Measurements from ENCODE around the gene MAN2A1.

MAN2A1 gene

GRCh38 chr5:109681763-109682162 is 8.0 kb upstream of the MAN2A1 start:
- Histone ChIP-seq H3K27ac (ENCODE audit: low read depth, low read length) (no peak overlapping the region), H3K36me3 (ENCODE audit: control insufficient read depth, insufficient read depth, low read length) (no peaks in the 10 kb centered on the region), H3K4me1 (ENCODE audit: control insufficient read depth, insufficient read depth, low read length) (peaks cover 4% of the 10 kb centered on the region; the same call in 1 of the 2 replicates), H3K4me3 (ENCODE audit: low read depth, low read length) (no peak overlapping the region), H3K9ac (ENCODE audit: low read length) (no peak overlapping the region), H3K9me3 (ENCODE audit: control insufficient read depth, insufficient read depth, low read depth, low read length) (peaks cover under 1% of the 10 kb centered on the region; the same call in 1 of the 2 replicates), H3K27me3 (ENCODE audit: control insufficient read depth, insufficient read depth, low read length) (no peaks in the 10 kb centered on the region)

- no peak overlapping the region for H3K27ac ChIP-seq (ENCODE audit: low read depth, low read length)
Measured at GRCh38 chr5:109682383-109682782, 7.3 kb upstream of the MAN2A1 start.

GRCh38 chr5:109685916-109686315 is 3.8 kb upstream of the MAN2A1 start:
- Histone ChIP-seq H3K9ac (ENCODE audit: low read length) (no peak overlapping the region), H3K27ac (ENCODE audit: low read depth, low read length) (no peak overlapping the region), H3K4me1 (ENCODE audit: control insufficient read depth, insufficient read depth, low read length) (peaks cover 4% of the 10 kb centered on the region; the same call in 1 of the 2 replicates), H3K27me3 (ENCODE audit: control insufficient read depth, insufficient read depth, low read length) (no peaks in the 10 kb centered on the region), H3K36me3 (ENCODE audit: control insufficient read depth, insufficient read depth, low read length) (no peaks in the 10 kb centered on the region), H3K9me3 (ENCODE audit: control insufficient read depth, insufficient read depth, low read depth, low read length) (peaks cover 15% of the 10 kb centered on the region), H3K4me3 (ENCODE audit: low read depth, low read length) (no peak overlapping the region)

More at GRCh38 chr5:109682383-109682782, 7.3 kb upstream of the MAN2A1 start:
- H3K9ac ChIP-seq (ENCODE audit: low read length) = no peak overlapping the region
- H3K4me3 ChIP-seq (ENCODE audit: low read depth, low read length) = no peak overlapping the region
- peaks cover 4% of the 10 kb centered on the region; the same call in 1 of the 2 replicates for H3K9me3 ChIP-seq (ENCODE audit: control insufficient read depth, insufficient read depth, low read depth, low read length)
- H3K27me3 ChIP-seq (ENCODE audit: control insufficient read depth, insufficient read depth, low read length) = no peaks in the 10 kb centered on the region
- H3K36me3 ChIP-seq (ENCODE audit: control insufficient read depth, insufficient read depth, low read length) = no peaks in the 10 kb centered on the region
- H3K4me1 ChIP-seq (ENCODE audit: control insufficient read depth, insufficient read depth, low read length) = peaks cover 4% of the 10 kb centered on the region; the same call in 1 of the 2 replicates

- H3K27me3 ChIP-seq (ENCODE audit: control insufficient read depth, insufficient read depth, low read length) = no peaks in the 10 kb centered on the region
- peak overlapping the region; percentile 99 for H3K4me3 ChIP-seq (ENCODE audit: low read depth, low read length)
- peaks cover 19% of the 10 kb centered on the region for H3K4me1 ChIP-seq (ENCODE audit: control insufficient read depth, insufficient read depth, low read length)
- H3K9ac ChIP-seq (ENCODE audit: low read length) = peak overlapping the region; percentile 53
- peak overlapping the region; percentile 88; the same call in 1 of the 2 replicates for H3K27ac ChIP-seq (ENCODE audit: low read depth, low read length)
- H3K36me3 ChIP-seq (ENCODE audit: control insufficient read depth, insufficient read depth, low read length) = no peaks in the 10 kb centered on the region
- H3K9me3 ChIP-seq (ENCODE audit: control insufficient read depth, insufficient read depth, low read depth, low read length) = peaks cover 15% of the 10 kb centered on the region
Measured at GRCh38 chr5:109688630-109688969, 1.1 kb upstream of the MAN2A1 start.

GRCh38 chr5:109688970-109689739 is 572 bp upstream of the MAN2A1 start:
- peak overlapping the region; percentile 92 for H3K9ac ChIP-seq (ENCODE audit: low read length)
- H3K27me3 ChIP-seq (ENCODE audit: control insufficient read depth, insufficient read depth, low read length) = no peaks in the 10 kb centered on the region
- H3K4me3 ChIP-seq (ENCODE audit: low read depth, low read length) = peak overlapping the region; percentile 99
- no peaks in the 10 kb centered on the region for H3K36me3 ChIP-seq (ENCODE audit: control insufficient read depth, insufficient read depth, low read length)
- peak overlapping the region; percentile 88 for H3K27ac ChIP-seq (ENCODE audit: low read depth, low read length)
- H3K4me1 ChIP-seq (ENCODE audit: control insufficient read depth, insufficient read depth, low read length) = peaks cover 24% of the 10 kb centered on the region
- H3K9me3 ChIP-seq (ENCODE audit: control insufficient read depth, insufficient read depth, low read depth, low read length) = peaks cover 15% of the 10 kb centered on the region

GRCh38 chr5:109690242-109690974 is 681 bp downstream of the MAN2A1 start:
- no peaks in the 10 kb centered on the region for H3K27me3 ChIP-seq (ENCODE audit: control insufficient read depth, insufficient read depth, low read length)
- H3K4me1 ChIP-seq (ENCODE audit: control insufficient read depth, insufficient read depth, low read length) = peaks cover 37% of the 10 kb centered on the region
- H3K9ac ChIP-seq (ENCODE audit: low read length) = peak overlapping the region; percentile 92
- H3K9me3 ChIP-seq (ENCODE audit: control insufficient read depth, insufficient read depth, low read depth, low read length) = peaks cover 15% of the 10 kb centered on the region
- H3K27ac ChIP-seq (ENCODE audit: low read depth, low read length) = peak overlapping the region; percentile 88; the same call in 1 of the 2 replicates
- no peaks in the 10 kb centered on the region for H3K36me3 ChIP-seq (ENCODE audit: control insufficient read depth, insufficient read depth, low read length)
- peak overlapping the region; percentile 99 for H3K4me3 ChIP-seq (ENCODE audit: low read depth, low read length)

GRCh38 chr5:109690975-109691574 is 1.3 kb downstream of the MAN2A1 start:
- H3K36me3 ChIP-seq (ENCODE audit: control insufficient read depth, insufficient read depth, low read length) = no peaks in the 10 kb centered on the region
- peaks cover 40% of the 10 kb centered on the region for H3K4me1 ChIP-seq (ENCODE audit: control insufficient read depth, insufficient read depth, low read length)
- peak overlapping the region; percentile 99 for H3K4me3 ChIP-seq (ENCODE audit: low read depth, low read length)
- H3K27me3 ChIP-seq (ENCODE audit: control insufficient read depth, insufficient read depth, low read length) = no peaks in the 10 kb centered on the region
- H3K9ac ChIP-seq (ENCODE audit: low read length) = peak overlapping the region; percentile 92
- peaks cover 15% of the 10 kb centered on the region for H3K9me3 ChIP-seq (ENCODE audit: control insufficient read depth, insufficient read depth, low read depth, low read length)
- peak overlapping the region; percentile 88; the same call in 1 of the 2 replicates for H3K27ac ChIP-seq (ENCODE audit: low read depth, low read length)

GRCh38 chr5:109691996-109692395 is 2.3 kb downstream of the MAN2A1 start:
- Histone ChIP-seq H3K4me3 (ENCODE audit: low read depth, low read length) (peak overlapping the region; percentile 99), H3K4me1 (ENCODE audit: control insufficient read depth, insufficient read depth, low read length) (peaks cover 49% of the 10 kb centered on the region), H3K27ac (ENCODE audit: low read depth, low read length) (no peak overlapping the region)

GRCh38 chr5:109692852-109693251 is 3.1 kb downstream of the MAN2A1 start:
- Histone ChIP-seq H3K4me1 (ENCODE audit: control insufficient read depth, insufficient read depth, low read length) (peaks cover 53% of the 10 kb centered on the region), H3K4me3 (ENCODE audit: low read depth, low read length) (peak overlapping the region; percentile 30; the same call in 1 of the 2 replicates), H3K27ac (ENCODE audit: low read depth, low read length) (no peak overlapping the region), H3K27me3 (ENCODE audit: control insufficient read depth, insufficient read depth, low read length) (no peaks in the 10 kb centered on the region), H3K36me3 (ENCODE audit: control insufficient read depth, insufficient read depth, low read length) (no peaks in the 10 kb centered on the region), H3K9me3 (ENCODE audit: control insufficient read depth, insufficient read depth, low read depth, low read length) (peaks cover 9% of the 10 kb centered on the region), H3K9ac (ENCODE audit: low read length) (no peak overlapping the region)

More at GRCh38 chr5:109691996-109692395, 2.3 kb downstream of the MAN2A1 start:
- Histone ChIP-seq H3K9ac (ENCODE audit: low read length) (peak overlapping the region; percentile 92), H3K27me3 (ENCODE audit: control insufficient read depth, insufficient read depth, low read length) (no peaks in the 10 kb centered on the region), H3K9me3 (ENCODE audit: control insufficient read depth, insufficient read depth, low read depth, low read length) (peaks cover 13% of the 10 kb centered on the region), H3K36me3 (ENCODE audit: control insufficient read depth, insufficient read depth, low read length) (no peaks in the 10 kb centered on the region)

GRCh38 chr5:109693535-109694400 is 4.0 kb downstream of the MAN2A1 start:
- H3K36me3 ChIP-seq (ENCODE audit: control insufficient read depth, insufficient read depth, low read length) = 0 out of 2 replicates have a peak, but pooled peaks cover 3% of the 10 kb centered on the region
- no peak overlapping the region for H3K27ac ChIP-seq (ENCODE audit: low read depth, low read length)
- H3K4me1 ChIP-seq (ENCODE audit: control insufficient read depth, insufficient read depth, low read length) = peaks cover 60% of the 10 kb centered on the region
- no peak overlapping the region for H3K9ac ChIP-seq (ENCODE audit: low read length)
- H3K9me3 ChIP-seq (ENCODE audit: control insufficient read depth, insufficient read depth, low read depth, low read length) = no peaks in the 10 kb centered on the region; the same call in 1 of the 2 replicates
- peak overlapping the region; percentile 30; the same call in 1 of the 2 replicates for H3K4me3 ChIP-seq (ENCODE audit: low read depth, low read length)
- no peaks in the 10 kb centered on the region for H3K27me3 ChIP-seq (ENCODE audit: control insufficient read depth, insufficient read depth, low read length)
